ENCODE results near the gene ZBED1. TPM values are rescaled to one million over a fixed set of nuclear protein-coding genes. Genes with fewer than 3 reads are reported as not detected.
"Not testable (repeated sequence)": the region's sequence is repeated elsewhere in the genome, so short reads cannot be mapped to it uniquely, and the experiment has no call there.

Gene ZBED1
- total RNA-seq, 6 experiments from 2014 or later: 21.7 to 44.6 (median 36.9) TPM

- Histone ChIP-seq H3K4me3 (no peak overlapping the region), H3K4me1 (no peaks in the 10 kb centered on the region), H3K27ac (no peak overlapping the region), H3K27me3 (no peaks in the 10 kb centered on the region), H3K36me3 (no peaks in the 10 kb centered on the region), H3K9me3 (no peaks in the 10 kb centered on the region)
- DNase-seq (no peak), ATAC-seq (no peak)
- intact Hi-C loops (cut with DNase I): no loop called here
- 69% methylated on average over 6 of the region's 7 CpGs for WGBS (ENCODE audit: insufficient coverage, low coverage, low lambda C conversion rate, missing lambda C conversion rate)
- TF ChIP-seq CTCF (IDR thresholded peaks at IDR 0.05) (no peak), POLR2A (IDR thresholded peaks at IDR 0.05) (no peak)
These were observed 35.4 kb upstream of the ZBED1 start for GRCh38 chrX:2536141-2536540.

- DNase-seq; H3K27me3 ChIP-seq; H3K4me1 ChIP-seq; H3K4me3 ChIP-seq; intact Hi-C loops (cut with DNase I); H3K9me3 ChIP-seq; H3K36me3 ChIP-seq; H3K27ac ChIP-seq; ATAC-seq: not testable (repeated sequence)
- WGBS (ENCODE audit: insufficient coverage, low coverage, low lambda C conversion rate, missing lambda C conversion rate): 33% methylated on average over 4 of the region's 5 CpGs
These were observed 33.7 kb upstream of the ZBED1 start for GRCh38 chrX:2534261-2535021.

- TF ChIP-seq POLR2A (IDR thresholded peaks at IDR 0.05) (no peak), CTCF (IDR thresholded peaks at IDR 0.05) (no peak)
- Histone ChIP-seq H3K4me1 (no peaks in the 10 kb centered on the region), H3K36me3 (no peaks in the 10 kb centered on the region), H3K27ac (no peak overlapping the region), H3K4me3 (no peak overlapping the region), H3K9me3 (no peaks in the 10 kb centered on the region), H3K27me3 (no peaks in the 10 kb centered on the region)
- DNase-seq (no peak), ATAC-seq (no peak)
- 76% methylated on average over 4 of the region's 8 CpGs for WGBS (ENCODE audit: insufficient coverage, low coverage, low lambda C conversion rate, missing lambda C conversion rate)
- intact Hi-C loops (cut with DNase I): no loop called here
These were observed 32.6 kb upstream of the ZBED1 start for GRCh38 chrX:2533424-2533823.

- H3K9me3 ChIP-seq: no peaks in the 10 kb centered on the region
- no peaks in the 10 kb centered on the region for H3K4me1 ChIP-seq
- DNase-seq (no peak), ATAC-seq (no peak)
- TF ChIP-seq CTCF (IDR thresholded peaks at IDR 0.05): no peak
- H3K27me3 ChIP-seq: no peaks in the 10 kb centered on the region
- H3K36me3 ChIP-seq: no peaks in the 10 kb centered on the region
- 72% methylated on average over 10 of the region's 10 CpGs for WGBS (ENCODE audit: insufficient coverage, low coverage, low lambda C conversion rate, missing lambda C conversion rate)
- no peak overlapping the region for H3K27ac ChIP-seq
- no peak overlapping the region for H3K4me3 ChIP-seq
- intact Hi-C loops (cut with DNase I): no loop called here
These were observed 25.6 kb upstream of the ZBED1 start for GRCh38 chrX:2526390-2526789.

GRCh38 chrX:2523911-2524310 lies 23.1 kb upstream of the ZBED1 start:
- no peaks in the 10 kb centered on the region for H3K27me3 ChIP-seq
- DNase-seq (no peak), ATAC-seq (no peak)
- TF ChIP-seq POLR2A (IDR thresholded peaks at IDR 0.05) (no peak), CTCF (IDR thresholded peaks at IDR 0.05) (no peak)
- no peaks in the 10 kb centered on the region for H3K9me3 ChIP-seq
- H3K36me3 ChIP-seq: no peaks in the 10 kb centered on the region
- no peaks in the 10 kb centered on the region for H3K4me1 ChIP-seq
- no peak overlapping the region for H3K27ac ChIP-seq
- WGBS (ENCODE audit: insufficient coverage, low coverage, low lambda C conversion rate, missing lambda C conversion rate): 44% methylated on average over 6 of the region's 6 CpGs
- intact Hi-C loops (cut with DNase I): no loop called here
- H3K4me3 ChIP-seq: no peak overlapping the region

Data from right lobe of liver (tissue), 6 donors.